Measurements from ENCODE around the gene KCNH8. TPM values are rescaled to one million over a fixed set of nuclear protein-coding genes. Genes with fewer than 3 reads are reported as not detected.

The KCNH8 gene
- total and polyA plus RNA-seq, 3 donors from 2014 or later = 2.0 to 8.9 (median 7.1) TPM

DNA sequence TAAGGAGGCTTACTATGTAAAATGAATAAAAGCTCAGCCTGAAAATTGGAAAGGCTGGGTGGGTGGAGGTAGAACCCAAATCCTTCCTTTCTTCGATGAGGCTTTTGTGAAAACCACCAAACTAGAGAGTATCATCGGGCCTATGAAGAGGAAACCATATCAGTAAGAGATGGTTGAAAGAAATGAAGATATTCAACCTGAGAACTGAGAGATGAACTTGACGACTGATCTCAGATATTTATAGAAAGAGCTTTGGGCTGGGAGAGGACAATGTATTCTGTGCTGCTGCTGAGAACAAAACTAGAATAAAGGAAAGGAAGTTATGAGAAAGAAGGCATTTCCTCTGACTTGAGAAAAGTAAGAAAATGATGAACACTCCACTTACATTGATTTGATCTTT lies 236.6 kb downstream of the KCNH8 start:
- Histone ChIP-seq H3K4me1 (no peaks in the 10 kb centered on the region), H3K27ac (no peak overlapping the region), H3K36me3 (ENCODE audit: low read depth, missing control alignments) (no peaks in the 10 kb centered on the region), H3K9me3 (no peaks in the 10 kb centered on the region), H3K27me3 (no peaks in the 10 kb centered on the region), H3K4me3 (no peak overlapping the region)
- 84 to 87% methylated on average over 3 of the region's 3 CpGs for WGBS, 2 donors
- intact Hi-C loops (cut with DNase I; ENCODE audit: low total_unique reads) = no loop called here
- no peak for TF ChIP-seq POLR2A (IDR thresholded peaks at IDR 0.05)
- TF ChIP-seq, protein P1, sequence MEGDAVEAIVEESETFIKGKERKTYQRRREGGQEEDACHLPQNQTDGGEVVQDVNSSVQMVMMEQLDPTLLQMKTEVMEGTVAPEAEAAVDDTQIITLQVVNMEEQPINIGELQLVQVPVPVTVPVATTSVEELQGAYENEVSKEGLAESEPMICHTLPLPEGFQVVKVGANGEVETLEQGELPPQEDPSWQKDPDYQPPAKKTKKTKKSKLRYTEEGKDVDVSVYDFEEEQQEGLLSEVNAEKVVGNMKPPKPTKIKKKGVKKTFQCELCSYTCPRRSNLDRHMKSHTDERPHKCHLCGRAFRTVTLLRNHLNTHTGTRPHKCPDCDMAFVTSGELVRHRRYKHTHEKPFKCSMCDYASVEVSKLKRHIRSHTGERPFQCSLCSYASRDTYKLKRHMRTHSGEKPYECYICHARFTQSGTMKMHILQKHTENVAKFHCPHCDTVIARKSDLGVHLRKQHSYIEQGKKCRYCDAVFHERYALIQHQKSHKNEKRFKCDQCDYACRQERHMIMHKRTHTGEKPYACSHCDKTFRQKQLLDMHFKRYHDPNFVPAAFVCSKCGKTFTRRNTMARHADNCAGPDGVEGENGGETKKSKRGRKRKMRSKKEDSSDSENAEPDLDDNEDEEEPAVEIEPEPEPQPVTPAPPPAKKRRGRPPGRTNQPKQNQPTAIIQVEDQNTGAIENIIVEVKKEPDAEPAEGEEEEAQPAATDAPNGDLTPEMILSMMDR (IDR thresholded peaks at IDR 0.05) = no peak
- no peak for DNase-seq

DNA sequence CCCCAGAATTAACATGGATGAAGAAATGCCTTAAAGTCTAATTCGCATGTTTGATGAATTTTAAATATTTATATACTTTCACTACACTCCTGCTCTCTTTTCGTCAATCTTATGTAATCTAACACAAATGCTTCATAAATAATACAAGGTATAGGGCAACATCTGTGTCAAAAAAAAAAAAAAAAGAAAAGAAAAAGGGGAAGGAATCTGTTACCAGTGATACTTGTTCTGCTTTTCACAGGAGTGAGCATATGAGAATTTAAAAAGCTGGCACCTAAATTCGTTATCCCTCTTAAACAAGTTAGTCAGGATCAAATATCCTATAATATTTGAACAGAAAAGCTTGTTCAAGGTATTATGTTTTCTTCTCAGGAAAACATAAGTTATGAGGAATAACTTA lies 243.8 kb downstream of the KCNH8 start:
- no peaks in the 10 kb centered on the region for H3K27me3 ChIP-seq
- H3K36me3 ChIP-seq (ENCODE audit: low read depth, missing control alignments) = no peaks in the 10 kb centered on the region
- H3K4me3 ChIP-seq = no peak overlapping the region
- TF ChIP-seq, protein P1 (IDR thresholded peaks at IDR 0.05) = no peak
- no peak for TF ChIP-seq POLR2A (IDR thresholded peaks at IDR 0.05)
- no peaks in the 10 kb centered on the region for H3K4me1 ChIP-seq
- DNase-seq = no peak
- intact Hi-C loops (cut with DNase I; ENCODE audit: low total_unique reads) = no loop called here
- 88 to 92% methylated on average over 3 of the region's 3 CpGs for WGBS, 2 donors
- H3K27ac ChIP-seq = no peak overlapping the region
- no peaks in the 10 kb centered on the region for H3K9me3 ChIP-seq

GRCh38 chr3:19394946-19395345 lies 246.6 kb downstream of the KCNH8 start:
- DNase-seq = no peak
- no peaks in the 10 kb centered on the region for H3K9me3 ChIP-seq
- no peak overlapping the region for H3K27ac ChIP-seq
- intact Hi-C loops (cut with DNase I; ENCODE audit: low total_unique reads) = no loop called here
- no peaks in the 10 kb centered on the region for H3K4me1 ChIP-seq
- WGBS, 2 donors = 92 to 93% methylated on average over 8 of the region's 8 CpGs
- no peaks in the 10 kb centered on the region for H3K27me3 ChIP-seq
- no peak for TF ChIP-seq POLR2A (IDR thresholded peaks at IDR 0.05)
- TF ChIP-seq, protein P1 (IDR thresholded peaks at IDR 0.05) = no peak
- no peak overlapping the region for H3K4me3 ChIP-seq
- no peaks in the 10 kb centered on the region for H3K36me3 ChIP-seq (ENCODE audit: low read depth, missing control alignments)

DNA sequence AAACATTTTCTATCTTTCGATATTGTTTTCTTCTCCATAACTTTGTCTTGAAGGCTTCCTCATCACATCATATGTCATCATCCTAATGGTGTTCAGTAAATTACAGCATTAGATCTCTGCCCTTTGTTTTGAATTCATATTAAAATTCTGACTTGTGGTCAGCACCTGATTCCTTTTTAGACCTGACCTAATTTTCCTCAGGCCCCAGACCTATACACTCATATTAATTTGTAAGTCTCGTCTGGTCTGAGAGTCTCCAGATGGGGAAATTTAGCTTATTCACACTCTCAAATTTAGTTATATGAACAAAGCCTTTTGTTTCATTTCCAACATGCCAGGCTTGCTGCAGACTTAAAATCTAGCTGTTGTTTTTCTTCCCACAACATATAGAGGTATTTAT lies 248.4 kb downstream of the KCNH8 start:
- WGBS, 2 donors = 82 to 91% methylated on average over 2 of the region's 2 CpGs
- Histone ChIP-seq H3K36me3 (ENCODE audit: low read depth, missing control alignments) (no peaks in the 10 kb centered on the region), H3K27ac (no peak overlapping the region), H3K4me1 (no peaks in the 10 kb centered on the region), H3K4me3 (no peak overlapping the region), H3K9me3 (no peaks in the 10 kb centered on the region), H3K27me3 (no peaks in the 10 kb centered on the region)
- no peak for TF ChIP-seq POLR2A (IDR thresholded peaks at IDR 0.05)
- TF ChIP-seq, protein P1 (IDR thresholded peaks at IDR 0.05) = no peak
- no peak for DNase-seq
- intact Hi-C loops (cut with DNase I; ENCODE audit: low total_unique reads) = no loop called here

- no peak for DNase-seq
- Histone ChIP-seq H3K4me3 (no peak overlapping the region), H3K4me1 (no peaks in the 10 kb centered on the region), H3K27me3 (no peaks in the 10 kb centered on the region), H3K9me3 (no peaks in the 10 kb centered on the region), H3K36me3 (ENCODE audit: low read depth, missing control alignments) (no peaks in the 10 kb centered on the region), H3K27ac (no peak overlapping the region)
- TF ChIP-seq POLR2A (IDR thresholded peaks at IDR 0.05) = no peak
- TF ChIP-seq, protein P1 (IDR thresholded peaks at IDR 0.05) = no peak
- intact Hi-C loops (cut with DNase I; ENCODE audit: low total_unique reads) = no loop called here
- 89 to 92% methylated on average over 1 of the region's 1 CpG for WGBS, 2 donors
These were observed 251.0 kb downstream of the KCNH8 start for GRCh38 chr3:19399356-19399755.
